GM20000 (cell line): ENCODE results near the gene CUX1.

Source experiments
- DNase-seq: peaks from one replicate; pipeline ENCODE4 v3.0.0; 2012; ENCODE audit warnings: low spot score
- TF ChIP-seq, protein P1 (sequence below): IDR thresholded peaks from 2 replicates; pipeline ENCODE4 v1.5.1; 2012; ENCODE audit warnings: mild to moderate bottlenecking, control low read depth; ENCODE audit errors: extremely low read depth, missing control alignments

The CUX1 gene

DNA sequence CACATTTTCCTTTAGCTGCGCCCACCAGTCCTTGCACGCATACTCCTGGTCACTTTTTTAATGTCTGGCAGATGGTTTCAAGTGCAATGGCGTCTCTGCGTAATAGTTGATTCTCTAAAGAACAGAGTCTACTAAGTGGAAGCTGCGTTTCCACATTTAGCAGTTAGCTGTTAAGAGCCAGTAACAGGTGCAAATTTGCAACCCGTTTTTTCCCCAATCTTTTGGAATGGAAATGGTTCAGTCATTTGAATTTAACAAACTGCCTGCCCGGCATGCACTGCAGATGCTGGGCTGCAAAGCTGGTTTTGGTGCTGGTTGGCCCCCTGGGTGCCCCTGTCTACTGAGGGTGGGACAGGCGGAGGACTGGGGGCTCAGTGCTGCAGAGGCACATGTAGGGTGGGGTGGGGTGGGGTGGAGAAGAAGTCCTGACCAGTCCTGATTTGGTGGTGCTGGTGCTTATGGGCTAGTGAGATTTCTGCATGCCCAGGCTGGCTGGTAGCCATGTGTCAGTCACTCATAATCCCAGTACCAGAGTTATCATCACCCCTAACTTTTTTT is 43.9 kb downstream of the CUX1 start:
- TF ChIP-seq, protein P1, sequence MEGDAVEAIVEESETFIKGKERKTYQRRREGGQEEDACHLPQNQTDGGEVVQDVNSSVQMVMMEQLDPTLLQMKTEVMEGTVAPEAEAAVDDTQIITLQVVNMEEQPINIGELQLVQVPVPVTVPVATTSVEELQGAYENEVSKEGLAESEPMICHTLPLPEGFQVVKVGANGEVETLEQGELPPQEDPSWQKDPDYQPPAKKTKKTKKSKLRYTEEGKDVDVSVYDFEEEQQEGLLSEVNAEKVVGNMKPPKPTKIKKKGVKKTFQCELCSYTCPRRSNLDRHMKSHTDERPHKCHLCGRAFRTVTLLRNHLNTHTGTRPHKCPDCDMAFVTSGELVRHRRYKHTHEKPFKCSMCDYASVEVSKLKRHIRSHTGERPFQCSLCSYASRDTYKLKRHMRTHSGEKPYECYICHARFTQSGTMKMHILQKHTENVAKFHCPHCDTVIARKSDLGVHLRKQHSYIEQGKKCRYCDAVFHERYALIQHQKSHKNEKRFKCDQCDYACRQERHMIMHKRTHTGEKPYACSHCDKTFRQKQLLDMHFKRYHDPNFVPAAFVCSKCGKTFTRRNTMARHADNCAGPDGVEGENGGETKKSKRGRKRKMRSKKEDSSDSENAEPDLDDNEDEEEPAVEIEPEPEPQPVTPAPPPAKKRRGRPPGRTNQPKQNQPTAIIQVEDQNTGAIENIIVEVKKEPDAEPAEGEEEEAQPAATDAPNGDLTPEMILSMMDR: no peak
- DNase-seq: no peak

DNA sequence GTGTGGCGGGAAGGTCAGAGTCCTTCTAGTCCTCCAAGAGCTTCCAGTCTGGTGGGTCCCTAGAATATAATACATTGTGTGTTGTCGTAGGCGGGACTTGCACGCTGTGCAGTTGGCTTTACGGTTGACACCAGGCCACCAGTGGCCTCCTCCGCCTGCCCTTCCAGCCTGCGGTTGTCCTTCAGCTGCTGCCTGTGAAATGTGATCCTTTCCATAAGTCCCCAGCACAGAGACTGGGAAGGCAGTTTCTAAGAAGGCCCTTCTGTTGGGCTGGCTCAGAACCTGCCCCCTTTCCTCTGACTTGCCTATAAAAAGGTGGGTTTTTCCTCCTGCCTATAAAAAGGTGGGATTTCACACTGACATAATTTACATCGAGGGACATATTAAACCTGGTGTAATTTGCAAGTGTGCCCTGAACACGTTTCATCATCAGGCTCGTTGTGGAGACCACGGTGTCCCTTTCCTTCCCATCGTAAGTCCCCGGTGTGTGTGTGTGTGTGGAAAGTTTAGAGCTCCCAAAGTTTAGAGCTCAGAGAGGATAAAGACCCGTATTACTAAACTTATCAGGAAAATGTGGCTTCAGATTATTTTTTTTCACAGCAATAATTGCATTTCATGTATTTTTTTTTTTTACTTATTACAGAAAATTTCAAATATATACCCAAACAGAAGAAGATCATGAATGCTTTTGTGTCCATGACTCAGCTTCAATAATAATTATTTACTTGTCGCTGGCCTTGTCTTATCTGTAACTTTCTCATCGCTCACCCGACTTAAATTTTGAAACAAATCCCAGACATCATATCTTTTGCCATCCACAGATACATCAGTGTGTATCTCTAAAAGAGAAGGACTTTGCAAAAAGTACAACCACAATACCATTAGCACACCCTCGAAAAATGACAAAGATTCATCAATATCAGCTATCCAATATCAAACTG is 45.1 kb downstream of the CUX1 start:
- TF ChIP-seq, protein P1: no peak
- no peak for DNase-seq

DNA sequence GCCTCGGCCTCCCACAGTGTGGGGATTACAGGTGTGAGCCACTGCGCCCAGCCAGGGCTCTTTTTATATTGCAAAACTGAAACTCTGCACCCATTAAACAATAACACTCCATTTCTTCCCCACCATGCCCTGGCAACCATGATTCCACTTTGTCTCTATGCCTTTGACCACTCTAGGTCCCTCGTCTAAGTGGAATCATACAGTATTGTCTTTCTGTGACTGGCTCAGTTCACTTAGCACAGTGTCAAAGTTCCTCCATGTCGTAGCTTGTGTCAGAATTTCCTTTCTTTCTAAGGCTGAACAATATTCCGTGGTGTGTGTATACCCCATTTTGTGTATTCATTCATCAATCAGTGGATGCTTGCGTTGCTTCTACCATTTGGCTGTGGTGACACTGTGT is 46.2 kb downstream of the CUX1 start:
- TF ChIP-seq, protein P1: no peak
- DNase-seq: no peak

DNA sequence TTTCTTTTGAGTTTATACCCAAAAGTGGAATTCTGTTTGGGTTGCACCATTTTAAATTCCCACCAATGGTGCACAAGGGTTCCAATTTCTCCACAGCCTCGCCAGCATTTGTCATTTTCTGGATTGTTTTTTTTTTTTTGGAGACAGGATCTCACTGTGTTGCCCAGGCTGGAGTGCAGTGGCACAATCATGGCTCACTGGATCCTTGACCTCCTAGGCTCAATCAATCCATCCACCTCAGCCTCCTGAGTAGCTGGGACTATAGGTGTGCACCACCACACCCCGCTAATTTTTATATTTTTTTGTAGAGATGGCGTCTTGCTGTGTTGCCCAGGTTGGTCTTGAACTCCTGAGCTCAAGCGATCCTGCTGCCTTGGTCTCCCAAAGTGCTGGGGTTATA is 46.6 kb downstream of the CUX1 start:
- no peak for DNase-seq
- TF ChIP-seq, protein P1: no peak

DNA sequence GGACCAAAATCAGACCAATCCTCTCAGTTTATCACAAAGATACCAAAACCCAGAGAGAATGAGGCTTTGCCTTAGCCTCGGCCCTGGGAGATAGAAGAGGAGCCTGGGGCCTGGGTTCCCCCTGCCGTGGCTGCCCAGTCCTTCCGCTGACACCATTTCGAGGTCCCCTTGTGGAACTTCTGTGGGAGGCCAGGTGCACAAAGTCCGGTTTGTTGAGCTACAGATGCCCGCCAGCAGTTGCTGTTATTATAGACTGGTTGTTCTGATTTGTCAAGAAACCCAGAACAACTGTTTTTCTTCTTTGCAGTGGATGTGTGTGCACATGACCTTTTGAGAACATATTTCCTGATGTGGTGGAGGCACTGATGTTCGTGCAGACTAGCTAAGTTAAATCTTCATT is 47.6 kb downstream of the CUX1 start:
- TF ChIP-seq, protein P1: no peak
- DNase-seq: no peak

DNA sequence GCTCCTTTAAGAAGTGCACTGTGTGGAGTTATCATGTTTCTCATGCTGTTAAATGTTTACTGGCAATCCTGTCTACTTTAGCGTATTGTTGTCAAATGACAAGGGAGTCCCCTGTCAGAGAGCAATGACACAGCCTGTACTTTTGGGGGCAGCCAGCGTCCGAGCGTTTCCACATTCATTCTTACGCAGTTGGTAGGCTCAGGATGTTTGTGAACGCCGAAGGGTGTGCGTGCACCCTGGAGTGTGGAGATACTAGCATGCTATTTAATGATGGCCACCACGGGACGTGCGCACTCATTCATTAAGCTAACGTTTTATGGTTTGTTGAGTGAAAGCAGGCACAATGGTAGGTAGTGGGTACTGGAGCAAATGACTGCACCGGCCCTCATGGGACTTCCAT is 48.0 kb downstream of the CUX1 start:
- DNase-seq: no peak

DNA sequence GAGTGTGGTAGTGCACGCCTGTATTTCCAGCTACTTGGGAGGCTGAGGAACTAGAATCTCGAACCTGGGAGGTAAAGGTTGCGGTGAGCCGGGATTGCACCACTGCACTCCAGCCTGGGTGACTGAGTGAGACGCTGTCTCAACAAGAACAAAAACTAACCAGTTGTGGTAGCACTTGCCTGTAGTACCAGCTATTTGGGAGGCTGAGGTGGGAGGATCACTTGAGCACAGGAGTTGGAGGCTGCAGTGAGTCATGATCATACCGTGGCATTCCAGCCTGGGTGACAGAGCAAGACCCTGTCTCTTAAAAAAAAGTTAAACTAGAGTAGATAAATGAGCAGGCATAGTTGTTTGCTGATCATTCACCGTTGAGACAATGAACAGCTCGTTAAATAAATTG is 48.9 kb downstream of the CUX1 start:
- TF ChIP-seq, protein P1: no peak
- no peak for DNase-seq

More for the DNA sequence above, 48.0 kb downstream of the CUX1 start:
- TF ChIP-seq, protein P1: no peak
